Uterus (tissue), 2 donors: ENCODE measurements around the gene LGSN.

ENCODE experiments used
- POLR2A ChIP-seq, 2 donors: fragments of 450-650 bp; IDR thresholded peaks; one replicate each; pipeline ENCODE4 v1.6.1; 2016; ENCODE audit warnings: antibody characterized with exemption in 2 of 2, mild to moderate bottlenecking in 1 of 2, moderate library complexity in 1 of 2
- TF ChIP-seq, protein P1 (sequence below), 4 experiments: fragments of 200-600 bp in 2 of 4; fragments of 450-650 bp in 2 of 4; sonication (generic) in 2 of 4; IDR thresholded peaks; one replicate each; pipeline ENCODE4 v1.5.1; 2016 to 2019; ENCODE audit warnings: antibody characterized with exemption in 4 of 4, mild to moderate bottlenecking in 2 of 4, moderate library complexity in 1 of 4

DNA sequence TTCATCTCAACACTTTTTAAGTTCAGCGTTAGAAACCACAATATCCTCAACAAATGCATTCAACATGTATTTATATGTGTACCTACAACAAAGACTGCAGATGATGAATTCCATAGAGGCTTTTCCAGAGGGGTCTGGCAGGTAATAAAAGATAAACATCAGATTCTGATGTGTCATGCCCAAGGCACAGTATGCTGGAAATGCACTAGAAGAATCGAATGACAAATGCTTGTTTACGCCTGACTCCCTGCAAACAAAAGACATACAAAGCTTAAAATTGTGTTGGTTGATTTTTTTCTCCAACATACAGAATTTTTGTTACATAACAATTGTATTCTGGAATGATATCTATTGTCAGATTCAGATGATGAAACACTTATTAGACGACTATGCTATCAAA, at the start of gene LGSN:
- TF ChIP-seq, protein P1, sequence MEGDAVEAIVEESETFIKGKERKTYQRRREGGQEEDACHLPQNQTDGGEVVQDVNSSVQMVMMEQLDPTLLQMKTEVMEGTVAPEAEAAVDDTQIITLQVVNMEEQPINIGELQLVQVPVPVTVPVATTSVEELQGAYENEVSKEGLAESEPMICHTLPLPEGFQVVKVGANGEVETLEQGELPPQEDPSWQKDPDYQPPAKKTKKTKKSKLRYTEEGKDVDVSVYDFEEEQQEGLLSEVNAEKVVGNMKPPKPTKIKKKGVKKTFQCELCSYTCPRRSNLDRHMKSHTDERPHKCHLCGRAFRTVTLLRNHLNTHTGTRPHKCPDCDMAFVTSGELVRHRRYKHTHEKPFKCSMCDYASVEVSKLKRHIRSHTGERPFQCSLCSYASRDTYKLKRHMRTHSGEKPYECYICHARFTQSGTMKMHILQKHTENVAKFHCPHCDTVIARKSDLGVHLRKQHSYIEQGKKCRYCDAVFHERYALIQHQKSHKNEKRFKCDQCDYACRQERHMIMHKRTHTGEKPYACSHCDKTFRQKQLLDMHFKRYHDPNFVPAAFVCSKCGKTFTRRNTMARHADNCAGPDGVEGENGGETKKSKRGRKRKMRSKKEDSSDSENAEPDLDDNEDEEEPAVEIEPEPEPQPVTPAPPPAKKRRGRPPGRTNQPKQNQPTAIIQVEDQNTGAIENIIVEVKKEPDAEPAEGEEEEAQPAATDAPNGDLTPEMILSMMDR (IDR thresholded peaks at IDR 0.05): no peak
- no peak for TF ChIP-seq POLR2A (IDR thresholded peaks at IDR 0.05)
